ENCODE data around the gene RNASE7. TPM values are rescaled to one million over a fixed set of nuclear protein-coding genes. Genes with fewer than 3 reads are reported as not detected.

Gene RNASE7
- total RNA-seq, 1 experiment from 2014 or later = not detected

DNA sequence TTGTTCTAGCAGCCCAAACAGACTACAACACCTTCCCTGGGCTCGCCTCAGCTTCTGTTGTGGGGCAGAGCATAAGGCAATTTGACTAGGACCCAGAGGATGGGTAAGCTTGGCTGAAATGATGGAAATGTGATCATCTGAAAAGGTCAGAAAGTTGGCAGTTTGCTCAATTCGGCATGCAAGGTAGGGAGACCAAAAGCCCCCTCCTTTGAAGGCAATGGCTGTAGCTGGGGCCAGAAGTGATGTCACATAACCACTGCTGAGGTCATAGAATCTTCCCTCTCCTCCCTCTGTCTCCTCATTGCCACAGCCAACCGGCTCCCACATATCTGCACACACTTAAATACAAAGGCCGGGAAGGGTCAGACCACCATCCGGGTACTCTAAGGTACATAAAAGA lies 12.2 kb upstream of the RNASE7 start, which contains the start of gene TPPP2:
TSS of gene TPPP2 (plus strand) at position 301 of the 400 bp plus-strand sequence. CDS start 365 bp downstream, outside the sequence.
- no peaks in the 10 kb centered on the region for H3K36me3 ChIP-seq (ENCODE audit: control insufficient read depth in 1 of 2, insufficient read depth in 2 of 2, low read length in 2 of 2)
- H3K4me2 ChIP-seq (ENCODE audit: low read length) = no peak within 1 kb of the TSS
- intact Hi-C loops (cut with micrococcal nuclease) = no loop called here
- ChIA-PET POLR2A (no interaction called here), CTCF (interaction anchor here (3.3 kb wide), 1 partner anchor 15 kb away, joined by 9 read pairs; no protein-coding TSS in a partner anchor), RAD21 (ENCODE audit: low non-redundant PET in 1 of 2, low total read pairs in 2 of 2, uncharacterized antibody in 2 of 2, unreplicated experiment in 2 of 2) (no interaction called here)
- BruUV-seq (replicated peaks) = no TSS peak
- H4K20me1 ChIP-seq (ENCODE audit: insufficient read depth) = no peaks in the 10 kb centered on the region
- ATAC-seq (no peak), DNase-seq (ENCODE audit: low read depth, low spot score) (no peak)
- no peak within 1 kb of the TSS for H2AFZ ChIP-seq (ENCODE audit: low read depth, low read length, poor library complexity, severe bottlenecking)
- no peak within 1 kb of the TSS for H3K4me3 ChIP-seq (replicated peaks in 1 of 2; ENCODE audit: low read depth in 1 of 2, low read length in 2 of 2)
- no peak within 1 kb of the TSS for H3K9ac ChIP-seq (ENCODE audit: low read length)
- TF ChIP-seq EZH2 (IDR thresholded peaks at IDR 0.05) (no peak), ZNF274 (IDR thresholded peaks at IDR 0.05; ENCODE audit: low read depth, low read length) (no peak), EZH2phosphoT487 (IDR thresholded peaks at IDR 0.05; ENCODE audit: borderline replicate concordance) (no peak), JUND (IDR thresholded peaks at IDR 0.05) (no peak), SP1 (IDR thresholded peaks at IDR 0.05; ENCODE audit: low read depth) (no peak), RAD21 (IDR thresholded peaks at IDR 0.05; ENCODE audit: low read depth) (no peak), FOSL1 (IDR thresholded peaks at IDR 0.05; ENCODE audit: low read depth) (no peak), POLR2A (IDR thresholded peaks at IDR 0.05; ENCODE audit: borderline replicate concordance, extremely low read depth, insufficient read depth, insufficient read length) (no peak)
- TF ChIP-seq, protein P1, sequence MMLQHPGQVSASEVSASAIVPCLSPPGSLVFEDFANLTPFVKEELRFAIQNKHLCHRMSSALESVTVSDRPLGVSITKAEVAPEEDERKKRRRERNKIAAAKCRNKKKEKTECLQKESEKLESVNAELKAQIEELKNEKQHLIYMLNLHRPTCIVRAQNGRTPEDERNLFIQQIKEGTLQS (IDR thresholded peaks at IDR 0.05) = no peak
- TF ChIP-seq, protein P2, sequence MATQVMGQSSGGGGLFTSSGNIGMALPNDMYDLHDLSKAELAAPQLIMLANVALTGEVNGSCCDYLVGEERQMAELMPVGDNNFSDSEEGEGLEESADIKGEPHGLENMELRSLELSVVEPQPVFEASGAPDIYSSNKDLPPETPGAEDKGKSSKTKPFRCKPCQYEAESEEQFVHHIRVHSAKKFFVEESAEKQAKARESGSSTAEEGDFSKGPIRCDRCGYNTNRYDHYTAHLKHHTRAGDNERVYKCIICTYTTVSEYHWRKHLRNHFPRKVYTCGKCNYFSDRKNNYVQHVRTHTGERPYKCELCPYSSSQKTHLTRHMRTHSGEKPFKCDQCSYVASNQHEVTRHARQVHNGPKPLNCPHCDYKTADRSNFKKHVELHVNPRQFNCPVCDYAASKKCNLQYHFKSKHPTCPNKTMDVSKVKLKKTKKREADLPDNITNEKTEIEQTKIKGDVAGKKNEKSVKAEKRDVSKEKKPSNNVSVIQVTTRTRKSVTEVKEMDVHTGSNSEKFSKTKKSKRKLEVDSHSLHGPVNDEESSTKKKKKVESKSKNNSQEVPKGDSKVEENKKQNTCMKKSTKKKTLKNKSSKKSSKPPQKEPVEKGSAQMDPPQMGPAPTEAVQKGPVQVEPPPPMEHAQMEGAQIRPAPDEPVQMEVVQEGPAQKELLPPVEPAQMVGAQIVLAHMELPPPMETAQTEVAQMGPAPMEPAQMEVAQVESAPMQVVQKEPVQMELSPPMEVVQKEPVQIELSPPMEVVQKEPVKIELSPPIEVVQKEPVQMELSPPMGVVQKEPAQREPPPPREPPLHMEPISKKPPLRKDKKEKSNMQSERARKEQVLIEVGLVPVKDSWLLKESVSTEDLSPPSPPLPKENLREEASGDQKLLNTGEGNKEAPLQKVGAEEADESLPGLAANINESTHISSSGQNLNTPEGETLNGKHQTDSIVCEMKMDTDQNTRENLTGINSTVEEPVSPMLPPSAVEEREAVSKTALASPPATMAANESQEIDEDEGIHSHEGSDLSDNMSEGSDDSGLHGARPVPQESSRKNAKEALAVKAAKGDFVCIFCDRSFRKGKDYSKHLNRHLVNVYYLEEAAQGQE (IDR thresholded peaks at IDR 0.05; ENCODE audit: low read depth) = no peak
- TF ChIP-seq, protein P3, sequence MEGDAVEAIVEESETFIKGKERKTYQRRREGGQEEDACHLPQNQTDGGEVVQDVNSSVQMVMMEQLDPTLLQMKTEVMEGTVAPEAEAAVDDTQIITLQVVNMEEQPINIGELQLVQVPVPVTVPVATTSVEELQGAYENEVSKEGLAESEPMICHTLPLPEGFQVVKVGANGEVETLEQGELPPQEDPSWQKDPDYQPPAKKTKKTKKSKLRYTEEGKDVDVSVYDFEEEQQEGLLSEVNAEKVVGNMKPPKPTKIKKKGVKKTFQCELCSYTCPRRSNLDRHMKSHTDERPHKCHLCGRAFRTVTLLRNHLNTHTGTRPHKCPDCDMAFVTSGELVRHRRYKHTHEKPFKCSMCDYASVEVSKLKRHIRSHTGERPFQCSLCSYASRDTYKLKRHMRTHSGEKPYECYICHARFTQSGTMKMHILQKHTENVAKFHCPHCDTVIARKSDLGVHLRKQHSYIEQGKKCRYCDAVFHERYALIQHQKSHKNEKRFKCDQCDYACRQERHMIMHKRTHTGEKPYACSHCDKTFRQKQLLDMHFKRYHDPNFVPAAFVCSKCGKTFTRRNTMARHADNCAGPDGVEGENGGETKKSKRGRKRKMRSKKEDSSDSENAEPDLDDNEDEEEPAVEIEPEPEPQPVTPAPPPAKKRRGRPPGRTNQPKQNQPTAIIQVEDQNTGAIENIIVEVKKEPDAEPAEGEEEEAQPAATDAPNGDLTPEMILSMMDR (IDR thresholded peaks at IDR 0.05 in 2 of 3, conservative IDR thresholded peaks at IDR 0.05 in 1 of 3; ENCODE audit: borderline replicate concordance in 1 of 3, insufficient read depth in 1 of 3, low read depth in 2 of 3, low read length in 2 of 3) = no peak
- no peaks in the 10 kb centered on the region for H3K9me2 ChIP-seq (ENCODE audit: insufficient read depth)
- no peaks in the 10 kb centered on the region for H3K79me2 ChIP-seq (ENCODE audit: insufficient read depth, low read length)
- no peak within 1 kb of the TSS for H3K27ac ChIP-seq (ENCODE audit: low read depth, low read length)
- no peaks in the 10 kb centered on the region; the same call in 1 of the 2 replicates for H3K27me3 ChIP-seq (ENCODE audit: insufficient read depth, low read length)
- H3K9me3 ChIP-seq (ENCODE audit: control insufficient read depth in 1 of 2, insufficient read depth in 1 of 2, low read depth in 1 of 2, low read length in 2 of 2) = no peaks in the 10 kb centered on the region
- H3K4me1 ChIP-seq (ENCODE audit: control insufficient read depth in 1 of 2, insufficient read depth in 2 of 2, low read length in 2 of 2) = peaks cover 7 to 8% of the 10 kb centered on the region in 2 experiments; a peak in 3 of 4 replicates
